HUES48 (cell line): ENCODE results near the gene WARS2.
A peak's percentile ranks its signal among the peaks of the same experiment; 100 is the strongest.

Source experiments
- H3K27ac ChIP-seq: one replicate; pipeline ENCODE4 v1.7.0; 2013; ENCODE audit warnings: low read depth, low read length, inconsistent platforms
- H3K27me3 ChIP-seq: 2 replicates; pipeline ENCODE4 v1.6.1; 2013; ENCODE audit warnings: mild to moderate bottlenecking, low read length; ENCODE audit not compliant: control insufficient read depth, insufficient read depth
- H3K36me3 ChIP-seq: 2 replicates; pipeline ENCODE4 v1.6.1; 2013; ENCODE audit warnings: low read length; ENCODE audit not compliant: control insufficient read depth, insufficient read depth
- H3K4me1 ChIP-seq: 2 replicates; pipeline ENCODE4 v1.6.1; 2013; ENCODE audit warnings: mild to moderate bottlenecking, low read length; ENCODE audit not compliant: control insufficient read depth, insufficient read depth
- H3K4me3 ChIP-seq: 2 replicates; pipeline ENCODE4 v1.5.1; 2013; ENCODE audit warnings: mild to moderate bottlenecking, low read depth, low read length
- H3K9ac ChIP-seq: 2 replicates; pipeline ENCODE4 v1.6.1; 2013; ENCODE audit warnings: mild to moderate bottlenecking, low read depth, low read length, moderate library complexity
- H3K9me3 ChIP-seq: 2 replicates; pipeline ENCODE4 v1.6.1; 2013; ENCODE audit warnings: low read length; ENCODE audit not compliant: control insufficient read depth, insufficient read depth

The WARS2 gene

DNA sequence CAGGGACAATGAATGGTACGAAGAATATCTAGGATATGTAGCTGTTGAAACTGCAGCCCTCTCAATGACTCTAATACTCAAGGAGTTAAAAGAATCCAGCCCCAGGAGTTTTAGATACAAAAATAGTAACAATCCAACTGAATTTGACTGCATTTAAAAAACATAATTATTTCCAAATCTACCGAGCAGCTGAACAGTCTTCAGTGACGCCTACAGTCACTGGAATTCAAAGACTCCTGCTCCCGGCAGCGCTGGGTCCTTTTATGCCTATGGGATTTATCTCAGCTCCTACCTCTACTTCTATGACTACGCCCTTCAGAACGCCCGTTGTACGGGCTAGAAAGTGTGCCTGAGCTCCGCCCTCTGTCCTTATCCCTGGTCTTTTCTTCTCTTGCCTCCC is 55.7 kb downstream of the WARS2 start:
- peaks cover 25% of the 10 kb centered on the region for H3K4me1 ChIP-seq
- no peaks in the 10 kb centered on the region for H3K27me3 ChIP-seq
- no peak overlapping the region for H3K27ac ChIP-seq
- no peak overlapping the region for H3K4me3 ChIP-seq
- H3K36me3 ChIP-seq = no peaks in the 10 kb centered on the region
- no peak overlapping the region for H3K9ac ChIP-seq
- no peaks in the 10 kb centered on the region for H3K9me3 ChIP-seq

DNA sequence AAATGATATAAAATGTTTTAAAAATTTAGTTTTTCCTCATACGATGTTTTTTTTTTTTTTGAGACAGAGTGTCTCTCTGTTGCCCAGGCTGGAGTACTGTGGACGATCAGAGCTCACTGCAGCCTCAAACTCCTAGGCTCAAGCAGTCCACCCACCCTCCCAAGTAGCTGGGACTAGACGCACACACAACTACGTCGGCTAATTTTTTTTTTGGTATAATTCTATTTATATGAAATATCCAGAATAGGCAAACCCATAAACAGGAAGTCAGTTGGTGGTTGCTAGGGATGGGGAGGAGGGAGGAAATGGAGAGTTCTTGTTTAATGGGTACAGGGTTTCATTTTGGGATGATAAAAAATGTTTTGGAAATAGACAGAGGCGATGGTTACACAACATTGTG is 56.5 kb downstream of the WARS2 start:
- peaks cover 25% of the 10 kb centered on the region for H3K4me1 ChIP-seq
- no peaks in the 10 kb centered on the region for H3K27me3 ChIP-seq

DNA sequence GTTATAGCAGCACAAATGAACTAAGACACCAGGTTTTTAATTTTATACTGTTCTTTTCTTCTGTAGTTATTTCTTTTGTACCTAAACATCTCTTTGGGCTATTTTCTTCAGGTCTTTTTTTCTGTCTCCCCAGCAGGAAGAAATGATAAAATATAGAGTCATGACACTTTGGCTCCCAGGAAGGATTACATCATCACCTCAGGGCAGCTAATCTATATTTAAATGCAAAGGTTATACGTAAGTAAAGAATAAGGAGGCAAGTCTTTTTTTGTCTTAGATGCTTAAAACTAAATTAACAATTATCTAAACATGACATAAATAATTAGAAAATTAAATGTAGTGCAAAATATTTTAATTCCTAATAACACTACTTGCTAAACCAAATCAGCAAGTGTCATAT is 57.0 kb downstream of the WARS2 start:
- no peak overlapping the region for H3K27ac ChIP-seq
- H3K4me3 ChIP-seq = no peak overlapping the region; the same call in 1 of the 2 replicates
- H3K9ac ChIP-seq = no peak overlapping the region
- no peaks in the 10 kb centered on the region for H3K9me3 ChIP-seq
- no peaks in the 10 kb centered on the region for H3K36me3 ChIP-seq
- peaks cover 24% of the 10 kb centered on the region for H3K4me1 ChIP-seq
- no peaks in the 10 kb centered on the region for H3K27me3 ChIP-seq

More for the DNA sequence above, 56.5 kb downstream of the WARS2 start:
- H3K4me3 ChIP-seq = no peak overlapping the region
- H3K9ac ChIP-seq = no peak overlapping the region
- no peak overlapping the region for H3K27ac ChIP-seq
- H3K9me3 ChIP-seq = no peaks in the 10 kb centered on the region
- H3K36me3 ChIP-seq = no peaks in the 10 kb centered on the region

DNA sequence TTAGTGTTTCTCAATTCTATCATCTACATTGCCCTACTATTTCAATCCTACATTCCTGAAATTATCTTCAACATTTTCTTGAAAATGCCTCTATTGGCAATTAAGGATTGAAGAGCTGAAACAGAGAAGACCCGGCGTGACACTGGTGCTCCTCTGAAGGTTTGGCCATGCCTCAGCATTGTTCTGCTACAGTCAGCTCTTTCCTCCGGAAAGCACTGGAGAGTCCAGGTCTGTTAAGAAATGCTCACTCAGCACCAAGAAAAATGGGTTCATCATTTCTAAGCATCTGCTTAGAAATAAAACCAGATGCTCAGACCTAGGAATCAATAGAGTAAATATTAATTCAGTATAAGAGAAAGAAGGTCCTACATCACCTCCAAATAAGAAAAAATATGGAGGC is 58.8 kb downstream of the WARS2 start:
- Histone ChIP-seq H3K4me3 (no peak overlapping the region), H3K9ac (no peak overlapping the region), H3K36me3 (no peaks in the 10 kb centered on the region)

DNA sequence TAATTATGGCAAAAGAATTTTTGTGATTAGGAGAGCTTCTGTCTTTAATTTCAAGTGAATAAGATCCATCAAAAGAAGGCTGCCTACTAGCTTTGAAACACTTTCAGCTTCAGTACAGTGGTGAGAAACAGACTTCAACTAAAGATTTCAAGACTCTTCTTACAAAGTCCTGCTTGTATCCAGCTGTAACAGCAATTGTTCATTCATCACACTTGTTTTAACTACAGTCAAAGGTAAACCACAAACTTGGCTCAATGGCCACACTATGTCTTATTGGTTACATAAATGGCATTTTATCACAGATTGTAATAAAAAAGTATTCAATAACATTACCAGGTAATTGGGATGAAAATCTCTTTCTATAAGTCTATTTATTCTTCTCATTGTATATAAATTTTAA is 59.2 kb downstream of the WARS2 start:
- no peak overlapping the region for H3K9ac ChIP-seq
- H3K9me3 ChIP-seq = no peaks in the 10 kb centered on the region
- no peaks in the 10 kb centered on the region for H3K36me3 ChIP-seq
- no peak overlapping the region for H3K4me3 ChIP-seq
- H3K27me3 ChIP-seq = no peaks in the 10 kb centered on the region
- peak overlapping the region; percentile 85 for H3K27ac ChIP-seq
- H3K4me1 ChIP-seq = peaks cover 12% of the 10 kb centered on the region; the same call in 1 of the 2 replicates

More for the DNA sequence above, 58.8 kb downstream of the WARS2 start:
- Histone ChIP-seq H3K4me1 (peaks cover 12% of the 10 kb centered on the region; the same call in 1 of the 2 replicates), H3K27ac (no peak overlapping the region), H3K9me3 (no peaks in the 10 kb centered on the region), H3K27me3 (no peaks in the 10 kb centered on the region)

DNA sequence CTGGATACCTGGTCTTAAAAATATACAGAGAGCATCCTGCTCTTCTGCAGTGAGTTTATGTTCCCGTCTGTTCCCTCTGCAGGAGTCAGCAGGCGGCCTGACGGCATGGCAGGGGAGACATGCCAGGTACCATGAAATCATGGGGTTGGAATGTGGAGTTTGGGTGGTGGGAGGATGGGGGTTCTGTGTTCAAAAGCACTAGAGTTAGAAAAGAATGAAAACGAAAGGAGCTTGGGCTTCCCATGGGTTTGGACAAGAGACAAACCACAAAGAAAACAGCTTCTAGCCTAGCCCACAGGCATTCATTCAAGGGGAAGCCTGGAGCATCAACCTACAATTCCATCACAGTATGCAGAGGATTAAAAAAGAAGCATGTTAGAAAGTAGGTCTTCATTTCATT is 59.9 kb downstream of the WARS2 start:
- no peaks in the 10 kb centered on the region for H3K9me3 ChIP-seq
- peaks cover 12% of the 10 kb centered on the region; the same call in 1 of the 2 replicates for H3K4me1 ChIP-seq
- peak overlapping the region; percentile 85 for H3K27ac ChIP-seq
- H3K9ac ChIP-seq = no peak overlapping the region
- no peaks in the 10 kb centered on the region for H3K36me3 ChIP-seq
- H3K4me3 ChIP-seq = no peak overlapping the region
- H3K27me3 ChIP-seq = no peaks in the 10 kb centered on the region

DNA sequence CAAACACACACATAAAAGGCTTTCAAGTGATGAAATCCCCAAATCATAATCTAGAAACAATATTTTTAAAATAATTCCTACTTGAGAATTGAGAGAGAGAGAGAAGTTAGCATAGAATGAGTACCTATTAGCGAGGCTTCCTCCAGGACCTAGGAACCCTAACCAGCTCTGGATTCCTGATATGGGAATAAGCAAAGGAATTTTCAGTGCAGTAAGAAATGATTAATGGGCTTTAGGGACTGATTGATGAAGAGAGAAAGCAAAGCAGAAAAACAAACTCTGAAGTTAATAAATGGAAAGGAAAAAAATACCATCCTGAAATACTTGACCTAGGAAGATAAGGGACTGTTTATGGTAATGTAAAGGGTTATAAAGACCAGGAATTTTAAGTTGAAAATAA is 60.6 kb downstream of the WARS2 start:
- H3K27ac ChIP-seq = peak overlapping the region; percentile 85
- no peaks in the 10 kb centered on the region for H3K9me3 ChIP-seq
- no peak overlapping the region for H3K9ac ChIP-seq
- H3K36me3 ChIP-seq = no peaks in the 10 kb centered on the region
- H3K4me3 ChIP-seq = no peak overlapping the region
- H3K27me3 ChIP-seq = no peaks in the 10 kb centered on the region
- H3K4me1 ChIP-seq = peaks cover 12% of the 10 kb centered on the region; the same call in 1 of the 2 replicates

DNA sequence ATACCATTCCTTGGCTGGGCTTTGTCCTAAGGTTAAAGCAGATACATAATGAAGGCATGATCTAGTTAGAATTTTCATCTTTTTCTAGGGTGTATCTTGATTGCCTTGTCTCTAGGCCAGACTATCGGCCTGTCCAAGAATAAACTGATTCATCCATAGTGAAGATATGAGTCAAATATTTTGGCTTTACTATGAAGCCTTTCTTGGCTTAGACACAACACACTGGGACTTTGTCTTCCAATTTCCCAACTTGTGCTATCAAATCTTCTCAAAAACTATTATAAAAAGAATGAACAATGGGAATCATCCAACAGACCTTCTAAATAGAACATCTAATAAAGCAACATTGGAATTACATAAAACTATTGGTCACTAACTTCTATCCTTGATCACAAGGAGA is 64.8 kb downstream of the WARS2 start:
- Histone ChIP-seq H3K9me3 (no peaks in the 10 kb centered on the region), H3K4me3 (no peak overlapping the region), H3K9ac (no peak overlapping the region), H3K36me3 (no peaks in the 10 kb centered on the region), H3K27me3 (no peaks in the 10 kb centered on the region), H3K27ac (no peak overlapping the region), H3K4me1 (peaks cover 6% of the 10 kb centered on the region; the same call in 1 of the 2 replicates)

DNA sequence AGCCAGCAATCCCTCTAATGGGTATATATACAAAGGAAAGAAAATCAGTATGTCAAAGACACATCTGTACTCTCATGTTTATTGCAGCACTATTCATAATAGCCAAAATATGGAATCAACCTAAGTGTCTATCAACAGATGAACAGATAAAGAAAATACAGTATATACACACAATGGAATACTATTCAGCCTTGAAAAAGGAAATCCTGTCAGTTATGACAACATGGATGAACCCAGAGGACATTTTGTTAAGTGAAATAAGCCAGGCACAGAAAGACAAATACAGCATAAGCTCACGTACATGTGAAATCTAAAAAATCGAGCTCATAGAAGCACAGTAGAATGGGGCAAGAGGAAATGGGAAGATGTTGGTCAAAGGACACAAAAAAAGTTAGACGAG is 69.1 kb downstream of the WARS2 start:
- Histone ChIP-seq H3K27me3 (no peaks in the 10 kb centered on the region), H3K36me3 (no peaks in the 10 kb centered on the region), H3K9me3 (no peaks in the 10 kb centered on the region), H3K27ac (no peak overlapping the region), H3K9ac (no peak overlapping the region), H3K4me3 (no peak overlapping the region), H3K4me1 (no peaks in the 10 kb centered on the region)

DNA sequence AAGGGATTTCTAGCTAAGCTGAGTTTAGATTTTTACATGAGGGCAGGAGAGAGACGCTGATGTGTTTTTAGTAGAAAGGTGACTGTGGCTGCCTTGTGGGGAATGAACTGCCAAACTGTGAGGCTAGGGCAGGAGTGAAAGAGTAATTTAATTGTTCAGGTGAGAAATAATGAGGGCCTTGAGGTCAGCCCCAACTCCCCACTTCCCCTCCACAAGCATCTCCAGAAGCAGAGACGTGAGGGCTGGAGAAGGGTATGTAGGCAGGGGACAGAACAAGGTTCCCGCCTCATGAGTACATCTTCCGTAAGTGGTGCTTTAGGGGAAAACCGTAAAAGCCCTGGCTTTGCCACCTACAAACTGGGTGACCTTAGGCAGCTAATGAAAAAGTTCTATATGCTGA is 70.8 kb downstream of the WARS2 start:
- Histone ChIP-seq H3K27me3 (no peaks in the 10 kb centered on the region), H3K36me3 (no peaks in the 10 kb centered on the region), H3K4me3 (no peak overlapping the region), H3K4me1 (no peaks in the 10 kb centered on the region), H3K27ac (no peak overlapping the region), H3K9me3 (no peaks in the 10 kb centered on the region), H3K9ac (no peak overlapping the region)

DNA sequence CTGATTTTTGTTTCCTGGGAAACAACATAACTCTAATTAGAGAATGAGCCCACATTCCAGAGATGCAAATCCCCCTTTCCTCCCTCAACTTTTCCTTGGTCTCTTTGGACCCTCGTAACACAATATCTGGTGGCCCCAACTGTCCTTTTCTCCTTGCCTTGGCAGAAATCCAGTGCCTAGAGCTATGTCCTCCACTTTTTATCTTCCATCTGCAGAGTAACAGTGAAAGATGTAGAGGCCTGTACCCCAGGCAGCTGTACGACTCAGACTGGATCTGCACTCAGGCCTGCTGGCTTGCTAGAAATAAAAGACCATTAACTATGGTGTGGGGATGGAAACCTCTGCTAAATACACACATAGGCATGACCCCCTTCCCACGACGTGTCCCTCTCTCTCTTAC is 72.0 kb downstream of the WARS2 start:
- no peaks in the 10 kb centered on the region for H3K4me1 ChIP-seq
- no peaks in the 10 kb centered on the region for H3K36me3 ChIP-seq
- no peaks in the 10 kb centered on the region for H3K27me3 ChIP-seq
- no peak overlapping the region for H3K27ac ChIP-seq
- no peaks in the 10 kb centered on the region for H3K9me3 ChIP-seq
- no peak overlapping the region for H3K4me3 ChIP-seq
- H3K9ac ChIP-seq = no peak overlapping the region

DNA sequence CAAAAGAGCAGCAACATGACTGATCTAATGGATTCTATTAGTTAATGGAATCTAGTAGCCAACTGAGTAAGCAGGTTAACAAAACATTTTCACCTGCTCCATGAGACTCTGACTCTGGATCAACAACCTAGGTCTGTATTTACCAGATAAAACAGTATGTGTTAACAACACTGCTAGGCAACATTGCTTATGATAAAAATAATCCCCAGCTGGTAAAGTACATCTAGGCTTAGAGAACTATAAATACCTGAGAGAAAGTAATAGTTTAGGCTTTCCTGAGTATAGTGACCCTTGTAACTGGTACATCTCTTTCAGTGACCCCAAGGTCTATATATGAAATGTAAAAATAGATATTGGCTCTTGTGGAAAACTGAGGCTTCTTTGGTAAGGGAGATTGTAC is 78.8 kb downstream of the WARS2 start:
- Histone ChIP-seq H3K9ac (no peak overlapping the region), H3K4me1 (no peaks in the 10 kb centered on the region), H3K4me3 (no peak overlapping the region), H3K27ac (no peak overlapping the region), H3K36me3 (no peaks in the 10 kb centered on the region), H3K27me3 (no peaks in the 10 kb centered on the region), H3K9me3 (no peaks in the 10 kb centered on the region)
